DMS79 treated with DMSO at 0.1 percent for 48 hours (cell line): ENCODE measurements around the gene LIX1.
"Not testable (repeated sequence)": the region's sequence is repeated elsewhere in the genome, so short reads cannot be mapped to it uniquely, and the experiment has no call there.

Experiments
- DNase-seq: peaks from one replicate; lab custom pipeline; 2025; lab: John Stamatoyannopoulos, UW

The LIX1 gene

GRCh38 chr5:97141539-97141938 is 872 bp downstream of the LIX1 start:
- DNase-seq, result no peak

DNA sequence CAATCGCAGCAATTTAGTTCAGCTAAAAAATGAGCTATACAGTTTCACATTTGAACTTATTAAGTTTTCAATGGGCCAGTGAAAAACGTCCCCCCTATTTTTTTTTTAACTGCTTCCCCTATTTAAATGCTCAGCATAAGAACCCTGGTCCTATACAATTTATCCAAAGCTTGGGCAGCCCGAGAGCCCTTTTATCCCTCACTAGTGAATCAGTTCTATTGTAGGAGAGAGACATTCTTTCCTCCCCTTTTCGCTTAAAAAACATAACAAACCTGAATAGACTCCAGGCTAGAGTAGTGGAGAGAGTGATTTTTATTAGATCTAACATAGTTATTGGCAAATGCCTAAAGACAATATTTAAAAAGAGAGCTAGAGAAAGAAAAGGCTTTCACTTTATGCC is 1.4 kb downstream of the LIX1 start:
- DNase-seq, result no peak

DNA sequence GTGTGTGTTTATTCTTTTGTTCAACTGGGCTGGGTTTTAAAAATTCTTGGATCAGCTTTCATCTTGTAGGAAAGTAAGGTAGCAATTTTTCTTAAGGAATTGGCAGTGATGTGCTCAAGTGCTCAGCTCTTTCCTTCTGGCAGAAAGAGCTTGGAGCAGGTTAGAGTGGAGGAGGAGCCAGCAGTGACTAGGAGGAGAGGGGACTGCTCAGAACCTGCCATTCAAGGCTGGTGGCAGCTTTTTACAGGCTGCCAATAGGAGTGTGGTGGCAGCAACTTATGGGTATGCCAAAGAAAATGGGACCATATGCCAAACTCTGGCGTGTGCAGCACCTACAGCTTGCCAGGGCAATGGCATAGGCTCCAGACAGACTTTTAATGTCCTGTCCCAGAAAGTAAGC is 2.2 kb downstream of the LIX1 start:
- DNase-seq, result not testable (repeated sequence)

GRCh38 chr5:97136475-97136874 is 5.9 kb downstream of the LIX1 start:
- no peak for DNase-seq

DNA sequence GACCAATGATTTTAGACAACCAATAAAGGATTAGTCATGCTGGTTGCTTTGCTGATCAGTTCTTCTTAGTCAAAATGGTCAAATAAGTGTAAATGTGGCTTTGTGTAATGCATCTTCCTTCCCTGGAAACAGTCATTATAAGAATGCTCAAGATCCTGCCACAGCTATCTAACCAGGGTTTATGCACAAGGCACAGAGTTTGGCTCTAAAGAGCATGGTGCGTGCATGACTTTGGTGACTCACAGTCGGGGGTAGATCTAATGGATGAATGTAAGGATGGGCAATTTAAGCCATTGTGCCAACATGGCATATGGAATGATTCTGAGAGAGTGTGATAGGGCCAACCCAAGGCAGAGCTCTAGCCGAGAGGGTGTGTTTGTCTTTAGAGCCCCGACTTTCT is 6.5 kb downstream of the LIX1 start:
- no peak for DNase-seq

GRCh38 chr5:97134634-97135033 is 7.8 kb downstream of the LIX1 start:
- DNase-seq, result no peak

- DNase-seq, result no peak
Measured at GRCh38 chr5:97133101-97133500, 9.3 kb downstream of the LIX1 start.

- DNase-seq, result no peak
Measured at GRCh38 chr5:97131921-97132320, 10.5 kb downstream of the LIX1 start.

- DNase-seq, result no peak
Measured at GRCh38 chr5:97131139-97131710, 11.2 kb downstream of the LIX1 start.

GRCh38 chr5:97127727-97128126 is 14.7 kb downstream of the LIX1 start:
- DNase-seq, result no peak

DNA sequence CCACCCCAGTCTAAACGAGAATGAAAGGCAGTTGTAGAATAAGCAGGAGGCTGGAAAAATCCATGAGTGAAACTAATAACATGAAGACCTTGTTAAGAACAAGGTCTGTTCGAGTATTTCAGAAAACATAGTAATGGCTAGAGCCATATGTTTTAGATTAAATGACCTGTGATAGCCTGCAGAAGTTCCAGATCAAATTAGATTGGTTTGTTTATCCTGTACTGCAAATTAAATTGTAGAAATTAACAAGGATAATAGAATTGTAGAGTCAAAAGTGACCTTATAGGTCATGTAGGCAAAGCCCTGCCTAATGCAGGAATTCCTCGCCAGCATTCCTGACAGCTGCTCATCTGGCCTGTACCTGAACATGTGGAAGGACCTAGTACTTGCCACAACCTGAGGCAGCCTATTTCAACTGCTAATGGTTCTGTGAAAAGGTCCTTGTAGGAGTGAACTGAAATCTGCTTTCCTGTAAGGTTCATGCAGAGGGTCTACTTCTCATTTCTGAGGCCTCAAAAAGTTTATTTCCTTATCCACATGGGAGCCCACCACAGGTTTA is 17.2 kb downstream of the LIX1 start:
- no peak for DNase-seq

DNA sequence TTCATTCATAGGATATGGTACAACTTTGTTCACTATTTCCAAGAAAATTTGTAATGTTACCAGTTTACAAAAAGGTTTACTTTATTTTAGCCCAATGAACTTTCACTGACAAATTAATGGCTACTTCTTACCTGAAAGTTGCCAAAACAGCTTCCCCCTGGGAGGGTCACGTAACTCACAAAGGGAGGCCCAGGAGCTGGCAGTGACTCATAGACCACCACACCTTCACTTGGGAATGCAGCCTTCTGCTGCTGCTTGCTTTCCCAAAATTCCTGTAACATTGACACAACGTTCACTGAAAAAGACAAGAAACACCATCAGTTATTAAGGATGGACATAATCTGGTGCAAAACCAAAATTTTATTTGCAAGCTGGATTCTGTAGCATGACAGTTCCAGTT is 18.1 kb downstream of the LIX1 start:
- DNase-seq, result no peak

GRCh38 chr5:97121848-97122247 is 20.6 kb downstream of the LIX1 start:
- no peak for DNase-seq

GRCh38 chr5:97120195-97120594 is 22.2 kb downstream of the LIX1 start:
- DNase-seq, result no peak

GRCh38 chr5:97119007-97119390 is 23.4 kb downstream of the LIX1 start:
- DNase-seq, result no peak

- no peak for DNase-seq
Measured at GRCh38 chr5:97118261-97119006, 24.0 kb downstream of the LIX1 start.

GRCh38 chr5:97115932-97116331 is 26.5 kb downstream of the LIX1 start:
- DNase-seq, result no peak

DNA sequence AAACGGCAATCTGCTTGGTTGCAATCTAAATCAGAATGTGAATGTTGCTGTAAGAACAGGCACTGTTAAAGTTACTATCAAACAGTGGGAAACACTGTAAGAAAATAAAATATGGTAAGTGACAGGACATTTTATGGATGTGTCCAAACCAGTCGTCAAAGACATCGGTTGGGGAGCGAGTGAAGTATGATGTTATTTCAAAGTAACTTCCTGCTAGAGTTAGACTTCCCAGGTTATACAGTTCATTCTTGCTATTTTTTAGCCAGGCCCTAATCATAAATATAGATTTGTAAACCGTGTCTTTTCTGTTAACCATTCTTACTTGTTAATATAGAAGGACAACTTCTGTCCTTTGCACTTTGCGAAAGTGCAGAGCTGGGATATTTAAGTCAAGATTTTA is 30.2 kb downstream of the LIX1 start:
- DNase-seq, result no peak

- DNase-seq, result no peak
Measured at GRCh38 chr5:97111616-97112015, 30.8 kb downstream of the LIX1 start.

DNA sequence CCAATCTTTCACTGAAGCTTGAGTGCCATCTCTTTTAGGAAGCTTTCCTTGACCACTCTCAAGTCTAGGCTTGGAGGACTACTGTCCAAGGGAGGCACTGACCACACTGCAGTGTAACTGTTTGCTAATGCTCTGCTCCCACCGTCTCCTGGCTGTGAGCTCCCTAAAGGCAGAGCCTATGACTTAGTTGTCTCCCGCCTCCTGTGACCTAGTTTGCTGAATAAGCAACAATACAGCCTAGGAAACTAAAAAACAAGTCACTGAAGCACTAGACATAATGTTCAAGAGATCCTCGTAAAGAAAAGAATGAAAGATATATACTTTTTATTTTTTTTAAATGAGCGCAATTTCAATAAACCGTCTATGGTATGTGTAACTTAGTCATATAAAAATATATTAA is 31.4 kb downstream of the LIX1 start:
- no peak for DNase-seq

DNA sequence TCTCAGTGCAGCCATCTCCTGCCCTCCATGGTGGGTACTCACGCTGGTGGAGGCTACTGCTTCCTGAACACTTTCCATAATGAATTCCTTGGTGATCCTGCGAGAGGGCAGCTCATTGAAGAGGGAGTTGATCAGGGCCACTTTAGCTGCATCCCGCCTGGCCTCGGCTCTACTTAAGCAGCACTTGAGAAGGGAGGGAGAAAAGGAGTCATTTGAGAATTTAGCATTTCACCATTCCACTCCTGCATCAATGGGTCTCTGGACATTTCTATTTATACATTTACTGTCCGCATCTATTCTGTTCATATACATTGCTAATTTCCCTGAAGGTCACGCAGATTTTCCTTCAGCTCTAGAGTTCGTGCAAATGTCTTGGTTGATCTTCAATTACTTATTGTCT is 35.1 kb downstream of the LIX1 start:
- DNase-seq, result peak; percentile 11

- DNase-seq, result no peak
Measured at GRCh38 chr5:97106216-97106581, 36.2 kb downstream of the LIX1 start.

DNA sequence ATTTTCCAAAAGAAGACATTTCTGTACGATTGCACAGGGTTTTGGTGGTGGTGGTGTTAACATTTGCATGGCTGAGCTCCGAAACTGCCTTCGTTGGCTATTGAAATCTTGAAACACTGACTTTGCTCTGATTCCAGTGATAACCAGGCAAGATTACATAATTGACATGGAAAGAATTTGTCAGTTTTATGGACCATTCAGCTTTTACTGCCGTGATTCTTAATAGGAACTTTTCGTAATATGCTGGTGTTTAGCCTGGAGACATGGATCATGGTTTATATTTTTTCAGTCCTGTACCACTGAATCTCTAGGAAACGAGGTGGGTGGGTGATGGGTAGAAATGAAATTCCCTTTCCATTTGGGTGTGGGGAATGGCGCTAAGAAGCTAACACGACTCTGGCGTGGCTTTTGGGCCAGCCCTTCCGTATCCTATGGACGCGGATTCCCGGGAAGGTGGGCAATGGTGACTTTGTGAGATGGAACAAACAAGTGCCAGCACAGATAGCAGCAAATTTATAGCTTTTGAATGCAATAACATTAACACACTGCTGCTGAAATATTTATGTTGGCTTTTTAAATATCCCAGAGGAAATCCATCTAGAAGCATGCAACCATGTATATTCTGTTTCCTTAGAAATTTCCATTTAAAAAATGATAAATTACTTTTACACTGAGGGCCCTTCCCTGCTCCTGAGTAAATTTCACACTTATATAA is 36.8 kb downstream of the LIX1 start:
- no peak for DNase-seq
